GM23338 (cell line): ENCODE measurements around the gene SF3B1.

Source experiments
- CREB1 ChIP-seq: fragments of 250-450 bp; sonication (Bioruptor Pico); IDR thresholded peaks from 2 replicates; pipeline ENCODE4 v1.5.0; 2020; ENCODE audit warnings: low read depth, mild to moderate bottlenecking, moderate library complexity
- EZH2 ChIP-seq: fragments of 200-600 bp; sonication (generic); IDR thresholded peaks from one replicate; pipeline ENCODE4 v1.8.0; 2017; ENCODE audit warnings: antibody characterized with exemption, mild to moderate bottlenecking, low read depth; ENCODE audit not compliant: unreplicated experiment
- EZH2phosphoT487 ChIP-seq: fragments of 200-600 bp; sonication (generic); IDR thresholded peaks from one replicate; pipeline ENCODE4 v1.8.1; 2018; ENCODE audit warnings: antibody characterized with exemption; ENCODE audit not compliant: unreplicated experiment
- NANOG ChIP-seq: IDR thresholded peaks from 2 replicates; pipeline ENCODE4 v1.6.1; 2016; ENCODE audit warnings: antibody characterized with exemption, borderline replicate concordance
- POLR2AphosphoS5 ChIP-seq: IDR thresholded peaks from 2 replicates; pipeline ENCODE4 v1.6.1; 2016; ENCODE audit warnings: antibody characterized with exemption, low read depth
- ZNF114 ChIP-seq: fragments of 250-450 bp; sonication (Bioruptor Pico); IDR thresholded peaks from 2 replicates; pipeline ENCODE4 v1.5.0; 2020; ENCODE audit warnings: mild to moderate bottlenecking, moderate library complexity
- ZNF331 ChIP-seq: fragments of 250-450 bp; sonication (Bioruptor Pico); IDR thresholded peaks from 2 replicates; pipeline ENCODE4 v1.5.0; 2020; ENCODE audit warnings: low read depth, mild to moderate bottlenecking, moderate library complexity
- TF ChIP-seq, protein P1 (sequence below), 2 experiments: fragments of 200-600 bp in 1 of 2; sonication (generic) in 1 of 2; conservative IDR thresholded peaks; 2 replicates each; pipeline versions ENCODE4 v1.5.1 to v1.6.1; 2016 to 2017; ENCODE audit warnings: antibody characterized with exemption in 2 of 2, low read depth in 2 of 2, mild to moderate bottlenecking in 2 of 2, moderate library complexity in 1 of 2
- TF ChIP-seq, protein P2 (sequence below): IDR thresholded peaks from one replicate; pipeline ENCODE4 v1.6.1; 2018; ENCODE audit warnings: antibody characterized with exemption; ENCODE audit not compliant: unreplicated experiment
- TF ChIP-seq, protein P3 (sequence below): IDR thresholded peaks from 2 replicates; pipeline ENCODE4 v1.6.1; 2016; ENCODE audit warnings: antibody characterized with exemption

DNA sequence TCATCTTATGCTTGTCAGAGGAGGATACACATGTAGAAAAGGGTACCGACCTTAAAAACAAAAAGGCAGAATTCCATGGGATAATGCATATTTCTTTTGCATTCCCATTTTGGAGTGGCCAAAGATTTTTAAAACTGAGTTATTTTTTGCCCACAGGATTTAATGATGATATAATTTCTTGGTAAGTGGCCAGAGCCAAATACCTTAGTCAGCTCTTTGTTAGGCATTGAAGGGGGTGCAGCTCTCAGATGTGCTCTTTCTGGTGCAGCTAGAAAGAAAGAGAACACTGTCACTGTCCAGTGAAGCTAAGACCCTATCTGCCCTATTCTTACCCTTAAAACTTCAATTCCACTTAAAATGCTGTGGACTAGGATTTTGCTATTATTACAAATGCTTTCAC lies 29.3 kb upstream of the SF3B1 start:
- TF ChIP-seq, protein P1, sequence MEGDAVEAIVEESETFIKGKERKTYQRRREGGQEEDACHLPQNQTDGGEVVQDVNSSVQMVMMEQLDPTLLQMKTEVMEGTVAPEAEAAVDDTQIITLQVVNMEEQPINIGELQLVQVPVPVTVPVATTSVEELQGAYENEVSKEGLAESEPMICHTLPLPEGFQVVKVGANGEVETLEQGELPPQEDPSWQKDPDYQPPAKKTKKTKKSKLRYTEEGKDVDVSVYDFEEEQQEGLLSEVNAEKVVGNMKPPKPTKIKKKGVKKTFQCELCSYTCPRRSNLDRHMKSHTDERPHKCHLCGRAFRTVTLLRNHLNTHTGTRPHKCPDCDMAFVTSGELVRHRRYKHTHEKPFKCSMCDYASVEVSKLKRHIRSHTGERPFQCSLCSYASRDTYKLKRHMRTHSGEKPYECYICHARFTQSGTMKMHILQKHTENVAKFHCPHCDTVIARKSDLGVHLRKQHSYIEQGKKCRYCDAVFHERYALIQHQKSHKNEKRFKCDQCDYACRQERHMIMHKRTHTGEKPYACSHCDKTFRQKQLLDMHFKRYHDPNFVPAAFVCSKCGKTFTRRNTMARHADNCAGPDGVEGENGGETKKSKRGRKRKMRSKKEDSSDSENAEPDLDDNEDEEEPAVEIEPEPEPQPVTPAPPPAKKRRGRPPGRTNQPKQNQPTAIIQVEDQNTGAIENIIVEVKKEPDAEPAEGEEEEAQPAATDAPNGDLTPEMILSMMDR (conservative IDR thresholded peaks at IDR 0.05; ENCODE audit: low read depth in 2 of 2), result no peak
- TF ChIP-seq ZNF114 (CRISPR knock-in tag) (no peak), EZH2 (no peak), EZH2phosphoT487 (no peak), POLR2AphosphoS5 (no peak), CREB1 (no peak), NANOG (no peak), ZNF331 (CRISPR knock-in tag) (no peak)
- TF ChIP-seq, protein P2, sequence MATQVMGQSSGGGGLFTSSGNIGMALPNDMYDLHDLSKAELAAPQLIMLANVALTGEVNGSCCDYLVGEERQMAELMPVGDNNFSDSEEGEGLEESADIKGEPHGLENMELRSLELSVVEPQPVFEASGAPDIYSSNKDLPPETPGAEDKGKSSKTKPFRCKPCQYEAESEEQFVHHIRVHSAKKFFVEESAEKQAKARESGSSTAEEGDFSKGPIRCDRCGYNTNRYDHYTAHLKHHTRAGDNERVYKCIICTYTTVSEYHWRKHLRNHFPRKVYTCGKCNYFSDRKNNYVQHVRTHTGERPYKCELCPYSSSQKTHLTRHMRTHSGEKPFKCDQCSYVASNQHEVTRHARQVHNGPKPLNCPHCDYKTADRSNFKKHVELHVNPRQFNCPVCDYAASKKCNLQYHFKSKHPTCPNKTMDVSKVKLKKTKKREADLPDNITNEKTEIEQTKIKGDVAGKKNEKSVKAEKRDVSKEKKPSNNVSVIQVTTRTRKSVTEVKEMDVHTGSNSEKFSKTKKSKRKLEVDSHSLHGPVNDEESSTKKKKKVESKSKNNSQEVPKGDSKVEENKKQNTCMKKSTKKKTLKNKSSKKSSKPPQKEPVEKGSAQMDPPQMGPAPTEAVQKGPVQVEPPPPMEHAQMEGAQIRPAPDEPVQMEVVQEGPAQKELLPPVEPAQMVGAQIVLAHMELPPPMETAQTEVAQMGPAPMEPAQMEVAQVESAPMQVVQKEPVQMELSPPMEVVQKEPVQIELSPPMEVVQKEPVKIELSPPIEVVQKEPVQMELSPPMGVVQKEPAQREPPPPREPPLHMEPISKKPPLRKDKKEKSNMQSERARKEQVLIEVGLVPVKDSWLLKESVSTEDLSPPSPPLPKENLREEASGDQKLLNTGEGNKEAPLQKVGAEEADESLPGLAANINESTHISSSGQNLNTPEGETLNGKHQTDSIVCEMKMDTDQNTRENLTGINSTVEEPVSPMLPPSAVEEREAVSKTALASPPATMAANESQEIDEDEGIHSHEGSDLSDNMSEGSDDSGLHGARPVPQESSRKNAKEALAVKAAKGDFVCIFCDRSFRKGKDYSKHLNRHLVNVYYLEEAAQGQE, result no peak
- TF ChIP-seq, protein P3, sequence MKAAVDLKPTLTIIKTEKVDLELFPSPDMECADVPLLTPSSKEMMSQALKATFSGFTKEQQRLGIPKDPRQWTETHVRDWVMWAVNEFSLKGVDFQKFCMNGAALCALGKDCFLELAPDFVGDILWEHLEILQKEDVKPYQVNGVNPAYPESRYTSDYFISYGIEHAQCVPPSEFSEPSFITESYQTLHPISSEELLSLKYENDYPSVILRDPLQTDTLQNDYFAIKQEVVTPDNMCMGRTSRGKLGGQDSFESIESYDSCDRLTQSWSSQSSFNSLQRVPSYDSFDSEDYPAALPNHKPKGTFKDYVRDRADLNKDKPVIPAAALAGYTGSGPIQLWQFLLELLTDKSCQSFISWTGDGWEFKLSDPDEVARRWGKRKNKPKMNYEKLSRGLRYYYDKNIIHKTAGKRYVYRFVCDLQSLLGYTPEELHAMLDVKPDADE, result no peak
